Hepatocyte (in vitro differentiated cells): Measurements from ENCODE around the gene CCDC110. TPM values are rescaled to one million over a fixed set of nuclear protein-coding genes. Genes with fewer than 3 reads are reported as not detected.

ENCODE experiments used
- DNase-seq: peaks from one replicate; pipeline ENCODE4 v3.0.0-alpha.2; 2016; ENCODE audit warnings: low spot score
- H2AFZ ChIP-seq: fragments of 200-600 bp; sonication (generic); 2 replicates; pipeline ENCODE4 v1.6.0; 2016; ENCODE audit warnings: antibody characterized with exemption, mild to moderate bottlenecking
- H3K27ac ChIP-seq: fragments of 200-600 bp; sonication (generic); 2 replicates; pipeline ENCODE4 v1.5.1; 2016; ENCODE audit warnings: mild to moderate bottlenecking
- H3K27me3 ChIP-seq: fragments of 200-600 bp; sonication (generic); 2 replicates; pipeline ENCODE4 v1.6.1; 2016
- H3K36me3 ChIP-seq: fragments of 200-600 bp; sonication (generic); replicated peaks from 2 replicates; pipeline ENCODE4 v1.5.1; 2016; ENCODE audit warnings: low read depth; ENCODE audit not compliant: insufficient read depth
- H3K4me1 ChIP-seq: fragments of 200-600 bp; sonication (generic); 2 replicates; pipeline ENCODE4 v1.5.1; 2016; ENCODE audit warnings: mild to moderate bottlenecking, moderate library complexity; ENCODE audit not compliant: insufficient read depth
- H3K4me2 ChIP-seq: fragments of 200-600 bp; sonication (generic); 2 replicates; pipeline ENCODE4 v1.6.0; 2016
- H3K4me3 ChIP-seq: fragments of 200-600 bp; sonication (generic); 2 replicates; pipeline ENCODE4 v1.5.1; 2016; ENCODE audit warnings: mild to moderate bottlenecking
- H3K79me2 ChIP-seq: fragments of 200-600 bp; sonication (generic); 2 replicates; pipeline ENCODE4 v1.6.0; 2017; ENCODE audit warnings: mild to moderate bottlenecking
- H3K9me2 ChIP-seq: fragments of 200-600 bp; sonication (generic); replicated peaks from 2 replicates; pipeline ENCODE4 v1.6.0; 2017; ENCODE audit warnings: mild to moderate bottlenecking; ENCODE audit not compliant: insufficient read depth
- H3K9me3 ChIP-seq: fragments of 200-600 bp; sonication (generic); 2 replicates; pipeline ENCODE4 v1.5.1; 2016; ENCODE audit warnings: low read depth, mild to moderate bottlenecking
- H4K20me1 ChIP-seq: fragments of 200-600 bp; sonication (generic); 2 replicates; pipeline ENCODE4 v1.6.0; 2016; ENCODE audit warnings: mild to moderate bottlenecking; ENCODE audit not compliant: insufficient read depth, poor library complexity, severe bottlenecking
- EZH2 ChIP-seq: fragments of 200-600 bp; sonication (generic); IDR thresholded peaks from 2 replicates; pipeline ENCODE4 v1.6.1; 2016; ENCODE audit warnings: antibody characterized with exemption, mild to moderate bottlenecking, borderline replicate concordance
- EZH2phosphoT487 ChIP-seq: fragments of 200-600 bp; sonication (generic); IDR thresholded peaks from one replicate; pipeline ENCODE4 v1.6.1; 2018; ENCODE audit warnings: antibody characterized with exemption, mild to moderate bottlenecking, low read depth, moderate library complexity; ENCODE audit not compliant: unreplicated experiment, severe bottlenecking
- WGBS: methylation state at CpG from one replicate; pipeline ENCODE4 v1.1.6; 2016; ENCODE audit warnings: low lambda C conversion rate; ENCODE audit errors: missing lambda C conversion rate; 5-methylcytosine and 5-hydroxymethylcytosine counted together
- polyA plus RNA-seq: library from polyadenylated mRNA; unstranded; fragments of >200 nt; fragmentation: Nextera tagmentation; extraction: Ambion mirVana; gene quantifications from 2 replicates; pipeline ENCODE4 v1.2.1, GENCODE V29; 2016
- total RNA-seq: library from RNA; depleted of rRNA; stranded (reverse); fragments of >200 nt; gene quantifications from 2 replicates; pipeline ENCODE4 v1.2.3, GENCODE V29; 2014
- TF ChIP-seq, protein P1 (sequence below): fragments of 200-600 bp; sonication (generic); IDR thresholded peaks from 2 replicates; pipeline ENCODE4 v1.5.1; 2016; ENCODE audit warnings: antibody characterized with exemption, mild to moderate bottlenecking; ENCODE audit not compliant: poor library complexity

CCDC110 gene
- total and polyA plus RNA-seq, 2 experiments from 2014 or later: 0.16 to 0.73 TPM

DNA sequence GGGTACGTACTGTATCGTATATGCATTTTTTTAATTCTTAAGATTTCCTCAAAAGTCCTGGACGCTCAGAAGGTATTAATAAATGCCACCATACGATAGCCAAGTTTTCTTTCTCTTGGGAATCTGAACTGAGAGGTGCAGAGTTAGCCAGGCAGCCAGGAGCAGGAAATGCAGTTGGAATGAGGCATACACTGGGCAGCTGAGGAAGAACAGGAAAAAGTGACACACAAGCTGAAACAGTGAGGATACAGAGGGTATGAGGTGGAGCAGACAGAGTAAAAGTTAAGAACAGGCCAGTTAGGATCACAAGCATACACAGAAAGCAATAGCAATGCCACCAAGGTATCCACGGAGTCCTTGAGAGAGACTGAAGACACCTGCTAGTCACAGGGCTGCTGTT lies 59.1 kb downstream of the CCDC110 start:
- no peak for DNase-seq
- Histone ChIP-seq H3K27me3 (no peaks in the 10 kb centered on the region), H3K27ac (no peak overlapping the region), H3K9me3 (no peaks in the 10 kb centered on the region), H3K4me2 (no peak overlapping the region), H3K9me2 (no peaks in the 10 kb centered on the region), H3K36me3 (no peaks in the 10 kb centered on the region), H4K20me1 (no peaks in the 10 kb centered on the region), H3K4me3 (no peak overlapping the region), H2AFZ (no peak overlapping the region), H3K79me2 (no peaks in the 10 kb centered on the region), H3K4me1 (no peaks in the 10 kb centered on the region)
- WGBS: 97% methylated on average over 5 of the region's 5 CpGs
- TF ChIP-seq, protein P1, sequence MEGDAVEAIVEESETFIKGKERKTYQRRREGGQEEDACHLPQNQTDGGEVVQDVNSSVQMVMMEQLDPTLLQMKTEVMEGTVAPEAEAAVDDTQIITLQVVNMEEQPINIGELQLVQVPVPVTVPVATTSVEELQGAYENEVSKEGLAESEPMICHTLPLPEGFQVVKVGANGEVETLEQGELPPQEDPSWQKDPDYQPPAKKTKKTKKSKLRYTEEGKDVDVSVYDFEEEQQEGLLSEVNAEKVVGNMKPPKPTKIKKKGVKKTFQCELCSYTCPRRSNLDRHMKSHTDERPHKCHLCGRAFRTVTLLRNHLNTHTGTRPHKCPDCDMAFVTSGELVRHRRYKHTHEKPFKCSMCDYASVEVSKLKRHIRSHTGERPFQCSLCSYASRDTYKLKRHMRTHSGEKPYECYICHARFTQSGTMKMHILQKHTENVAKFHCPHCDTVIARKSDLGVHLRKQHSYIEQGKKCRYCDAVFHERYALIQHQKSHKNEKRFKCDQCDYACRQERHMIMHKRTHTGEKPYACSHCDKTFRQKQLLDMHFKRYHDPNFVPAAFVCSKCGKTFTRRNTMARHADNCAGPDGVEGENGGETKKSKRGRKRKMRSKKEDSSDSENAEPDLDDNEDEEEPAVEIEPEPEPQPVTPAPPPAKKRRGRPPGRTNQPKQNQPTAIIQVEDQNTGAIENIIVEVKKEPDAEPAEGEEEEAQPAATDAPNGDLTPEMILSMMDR: no peak
- TF ChIP-seq EZH2 (no peak), EZH2phosphoT487 (no peak)

DNA sequence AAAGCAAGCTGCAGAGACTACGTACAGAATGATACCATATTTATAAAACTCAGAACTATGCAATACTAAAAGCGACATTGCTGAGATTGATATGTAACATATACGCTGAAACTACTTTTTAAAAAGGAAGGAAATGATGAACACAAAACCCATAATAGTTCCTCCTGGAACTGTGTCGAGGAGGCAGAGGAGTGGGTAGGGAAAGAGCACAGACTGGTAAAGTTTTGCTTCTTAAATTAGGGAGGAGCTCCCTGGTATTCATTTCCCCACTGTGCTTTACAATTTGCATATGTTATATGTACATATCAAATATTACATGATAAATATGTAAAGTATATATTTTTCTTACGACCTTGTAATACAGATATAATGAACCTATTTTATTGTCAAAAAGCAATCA lies 59.7 kb downstream of the CCDC110 start:
- TF ChIP-seq, protein P1: no peak
- TF ChIP-seq EZH2 (no peak), EZH2phosphoT487 (no peak)
- H3K9me3 ChIP-seq: no peaks in the 10 kb centered on the region
- H4K20me1 ChIP-seq: no peaks in the 10 kb centered on the region
- WGBS: 93% methylated on average over 5 of the region's 5 CpGs
- no peaks in the 10 kb centered on the region for H3K27me3 ChIP-seq
- no peak overlapping the region for H2AFZ ChIP-seq
- H3K4me1 ChIP-seq: no peaks in the 10 kb centered on the region
- H3K9me2 ChIP-seq: no peaks in the 10 kb centered on the region
- no peaks in the 10 kb centered on the region for H3K36me3 ChIP-seq
- H3K4me2 ChIP-seq: no peak overlapping the region
- no peaks in the 10 kb centered on the region for H3K79me2 ChIP-seq
- DNase-seq: no peak
- no peak overlapping the region for H3K4me3 ChIP-seq
- no peak overlapping the region for H3K27ac ChIP-seq

DNA sequence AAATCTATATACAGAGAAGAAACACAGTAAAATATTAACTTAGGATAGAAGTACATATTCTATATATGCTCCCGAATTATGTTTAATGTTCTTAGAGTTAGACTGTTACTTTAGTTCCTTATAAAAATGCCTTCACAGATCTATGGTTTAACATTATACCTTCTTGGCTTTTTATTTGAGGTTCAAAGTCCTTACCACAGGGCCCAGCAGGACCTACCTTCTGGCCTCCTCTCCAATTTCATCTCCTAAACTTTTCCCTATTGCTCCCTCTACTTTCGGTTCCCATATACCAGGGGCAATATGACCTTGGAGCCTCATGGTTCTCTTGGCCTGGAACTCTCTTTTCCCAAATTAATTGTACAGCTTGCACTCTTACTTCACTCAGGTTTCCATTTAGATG lies 63.1 kb downstream of the CCDC110 start:
- Histone ChIP-seq H3K4me2 (no peak overlapping the region), H4K20me1 (no peaks in the 10 kb centered on the region), H2AFZ (no peak overlapping the region), H3K9me2 (no peaks in the 10 kb centered on the region), H3K4me1 (no peaks in the 10 kb centered on the region), H3K4me3 (no peak overlapping the region), H3K79me2 (no peaks in the 10 kb centered on the region), H3K27ac (no peak overlapping the region), H3K36me3 (no peaks in the 10 kb centered on the region), H3K27me3 (no peaks in the 10 kb centered on the region), H3K9me3 (no peaks in the 10 kb centered on the region)
- no peak for TF ChIP-seq EZH2
- TF ChIP-seq, protein P1: no peak
- no peak for TF ChIP-seq EZH2phosphoT487
- WGBS: 100% methylated on average over 2 of the region's 2 CpGs
- no peak for DNase-seq
